Large intestine (tissue), 3 donors: Measurements from ENCODE around the gene SLC12A5. TPM values are rescaled to one million over a fixed set of nuclear protein-coding genes. Genes with fewer than 3 reads are reported as not detected.
A peak's percentile ranks its signal among the peaks of the same experiment; 100 is the strongest.

Experiments used
- DNase-seq, 2 donors: peaks; one replicate each; pipeline versions ENCODE4 v3.0.0 to v3.0.0-alpha.2; 2013
- H3K27ac ChIP-seq: one replicate; pipeline ENCODE4 v1.5.1; 2013; ENCODE audit warnings: low read length
- H3K27me3 ChIP-seq: 2 replicates; pipeline ENCODE4 v1.6.1; 2013; ENCODE audit warnings: low read length; ENCODE audit not compliant: control insufficient read depth, insufficient read depth
- H3K36me3 ChIP-seq: 2 replicates; pipeline ENCODE4 v1.6.1; 2013; ENCODE audit warnings: low read length; ENCODE audit not compliant: control insufficient read depth, insufficient read depth
- H3K4me1 ChIP-seq: one replicate; pipeline ENCODE4 v1.6.1; 2013; ENCODE audit warnings: low read length; ENCODE audit not compliant: control insufficient read depth, insufficient read depth
- H3K4me3 ChIP-seq: one replicate; pipeline ENCODE4 v1.5.1; 2013; ENCODE audit warnings: low read length
- H3K9me3 ChIP-seq: one replicate; pipeline ENCODE4 v1.6.1; 2013; ENCODE audit warnings: mild to moderate bottlenecking, low read depth, low read length, moderate library complexity; ENCODE audit not compliant: control insufficient read depth
- WGBS: methylation state at CpG from one replicate; pipeline ENCODE4 v1.1.5; 2013; ENCODE audit warnings: low lambda C conversion rate; ENCODE audit not compliant: insufficient coverage; 5-methylcytosine and 5-hydroxymethylcytosine counted together
- polyA plus RNA-seq: library from polyadenylated mRNA; unstranded; fragments of 120-200 nt; gene quantifications from one replicate; pipeline ENCODE4 v1.2.1, GENCODE V29; 2013

SLC12A5 gene
- polyA plus RNA-seq, 1 donor, result 3.5 TPM

DNA sequence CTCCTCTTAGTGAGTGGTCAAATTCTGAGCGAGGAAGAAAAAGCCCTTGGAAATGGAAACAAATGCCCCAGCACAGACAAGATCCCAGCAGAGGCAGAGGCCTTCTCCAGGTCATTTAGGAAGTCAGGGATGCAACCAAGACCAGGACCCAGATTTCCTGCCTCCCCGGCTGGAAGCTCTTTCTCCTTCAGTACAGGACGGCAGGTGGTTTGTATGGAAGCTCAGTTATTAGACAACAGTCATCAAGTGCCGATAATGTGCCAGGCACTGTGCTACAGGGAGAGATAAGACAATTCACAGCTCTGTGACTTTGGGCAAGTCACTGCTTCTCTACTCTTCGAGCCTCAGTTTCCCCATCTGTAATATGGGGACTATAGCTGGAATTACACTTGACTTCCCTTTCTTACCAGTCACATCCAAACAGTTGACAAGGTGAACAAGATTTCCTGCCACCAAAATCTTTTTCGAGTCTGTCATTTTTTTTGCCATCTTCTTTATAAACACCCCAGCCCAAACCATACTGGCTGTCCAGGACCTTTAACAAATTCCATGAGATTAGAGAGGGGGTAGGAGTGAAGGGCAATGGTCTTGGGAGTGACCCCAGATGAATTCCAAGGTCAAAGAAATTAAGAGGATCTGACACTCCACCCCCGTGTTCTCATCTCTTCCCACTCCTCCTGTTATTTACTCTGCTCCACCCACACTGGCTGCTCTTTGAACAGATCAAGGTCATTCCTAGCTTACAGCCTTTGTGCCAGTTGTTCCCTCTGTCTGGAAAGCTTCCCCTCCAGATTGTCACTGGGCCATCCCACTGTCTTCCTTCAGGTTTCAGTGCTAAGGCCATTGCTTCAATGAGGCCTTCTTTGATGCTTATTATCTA lies 14.3 kb upstream of the SLC12A5 start:
- 0% methylated on average over 1 of the region's 7 CpGs for WGBS
- Histone ChIP-seq H3K27ac (no peak overlapping the region), H3K9me3 (peaks cover 7% of the 10 kb centered on the region), H3K27me3 (peaks cover 62% of the 10 kb centered on the region), H3K4me1 (peaks cover 2% of the 10 kb centered on the region), H3K4me3 (no peak overlapping the region), H3K36me3 (no peaks in the 10 kb centered on the region)
- peak in 1 of 2 donors; percentile 20 for DNase-seq

DNA sequence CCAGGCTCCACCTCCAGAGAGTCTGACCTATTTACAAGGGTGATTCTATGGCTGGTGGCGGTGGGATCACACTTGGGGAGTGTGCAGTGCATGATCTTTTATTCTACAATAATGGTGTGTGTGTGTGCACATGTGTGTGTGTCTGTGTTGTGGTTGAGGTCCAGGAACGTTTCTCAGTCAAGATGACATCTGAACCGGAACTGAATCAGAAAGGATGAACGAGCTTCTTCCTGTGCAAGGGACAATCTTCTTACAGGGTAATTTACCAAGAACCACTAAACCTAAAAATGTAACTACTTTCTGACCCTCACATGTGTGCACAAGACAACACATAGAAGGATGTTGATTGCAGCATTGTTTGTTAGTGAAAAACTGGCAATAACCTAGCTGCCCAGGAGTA lies 11.7 kb upstream of the SLC12A5 start:
- H3K4me1 ChIP-seq, result peaks cover 2% of the 10 kb centered on the region
- DNase-seq, result no peak
- H3K9me3 ChIP-seq, result peaks cover 5% of the 10 kb centered on the region
- H3K27ac ChIP-seq, result no peak overlapping the region
- no CpG with 5 or more reads among the region's 4 CpGs for WGBS
- H3K36me3 ChIP-seq, result no peaks in the 10 kb centered on the region
- no peak overlapping the region for H3K4me3 ChIP-seq
- peaks cover 52% of the 10 kb centered on the region for H3K27me3 ChIP-seq

DNA sequence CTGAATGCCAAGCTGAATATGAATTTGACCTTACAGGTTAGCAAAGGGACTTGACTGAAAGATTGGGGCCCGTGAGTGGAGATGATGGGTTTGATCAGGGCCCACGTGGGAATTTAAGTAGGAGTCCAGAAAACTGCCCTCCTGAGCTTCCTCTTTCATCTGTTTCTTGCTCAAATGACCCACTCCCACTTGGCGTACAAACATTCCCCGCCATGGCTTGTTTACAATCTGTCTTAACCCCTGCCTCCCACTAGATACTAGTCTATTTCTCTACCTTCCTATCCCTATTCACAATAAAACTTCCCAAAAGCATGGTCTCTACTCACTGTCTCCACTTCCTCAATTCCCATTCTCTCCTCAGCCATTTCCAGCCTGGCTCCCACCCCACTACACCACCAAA lies 10.9 kb upstream of the SLC12A5 start:
- Histone ChIP-seq H3K4me3 (no peak overlapping the region), H3K36me3 (no peaks in the 10 kb centered on the region), H3K9me3 (peaks cover 4% of the 10 kb centered on the region), H3K27me3 (peaks cover 50% of the 10 kb centered on the region), H3K4me1 (peaks cover 2% of the 10 kb centered on the region), H3K27ac (no peak overlapping the region)
- DNase-seq, result no peak
- 52% methylated on average over 2 of the region's 4 CpGs for WGBS

DNA sequence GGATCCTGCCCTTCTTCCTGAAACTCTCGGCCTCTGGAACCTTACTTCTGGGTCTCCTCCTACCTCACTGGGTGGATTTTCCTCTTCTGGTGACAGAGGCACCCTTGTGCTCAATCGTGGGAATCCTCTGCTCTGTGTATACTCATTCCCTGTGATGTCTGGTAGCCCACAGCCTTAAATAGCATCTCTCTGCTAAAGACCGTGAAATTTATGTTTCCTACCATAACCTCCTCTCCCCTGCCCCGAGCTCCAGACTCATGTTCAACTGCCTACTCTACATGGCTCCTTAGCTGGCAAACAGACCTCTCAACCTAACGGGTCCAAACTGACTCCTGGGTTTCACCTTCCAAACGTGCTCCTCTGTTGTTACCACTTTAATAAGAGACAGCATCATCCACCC lies 10.4 kb upstream of the SLC12A5 start:
- peaks cover 49% of the 10 kb centered on the region for H3K27me3 ChIP-seq
- no peak for DNase-seq
- no CpG with 5 or more reads among the region's 6 CpGs for WGBS

DNA sequence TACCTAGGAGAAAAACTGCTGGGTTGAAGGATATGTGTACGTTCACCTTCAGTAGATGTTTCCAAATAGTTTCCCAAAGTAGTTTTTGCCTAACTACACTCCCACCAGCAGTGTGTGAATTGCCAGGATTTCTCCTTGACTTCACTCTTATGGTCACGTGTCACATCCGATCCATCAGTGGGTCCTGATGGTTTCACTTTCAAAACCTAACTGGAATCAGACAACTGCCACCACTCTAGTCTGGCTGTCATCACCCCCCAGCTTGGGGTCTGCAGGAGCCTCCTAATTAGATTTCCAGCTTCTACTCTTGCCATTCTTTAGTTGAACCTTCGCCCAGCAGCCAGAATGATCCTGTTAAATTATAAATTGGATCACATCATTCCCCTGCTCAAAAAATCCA lies 8.5 kb upstream of the SLC12A5 start:
- no CpG with 5 or more reads among the region's 4 CpGs for WGBS
- no peak overlapping the region for H3K27ac ChIP-seq

More for the DNA sequence above, 10.4 kb upstream of the SLC12A5 start:
- Histone ChIP-seq H3K4me3 (no peak overlapping the region), H3K36me3 (no peaks in the 10 kb centered on the region), H3K27ac (no peak overlapping the region), H3K9me3 (peaks cover 4% of the 10 kb centered on the region), H3K4me1 (peaks cover 2% of the 10 kb centered on the region)

DNA sequence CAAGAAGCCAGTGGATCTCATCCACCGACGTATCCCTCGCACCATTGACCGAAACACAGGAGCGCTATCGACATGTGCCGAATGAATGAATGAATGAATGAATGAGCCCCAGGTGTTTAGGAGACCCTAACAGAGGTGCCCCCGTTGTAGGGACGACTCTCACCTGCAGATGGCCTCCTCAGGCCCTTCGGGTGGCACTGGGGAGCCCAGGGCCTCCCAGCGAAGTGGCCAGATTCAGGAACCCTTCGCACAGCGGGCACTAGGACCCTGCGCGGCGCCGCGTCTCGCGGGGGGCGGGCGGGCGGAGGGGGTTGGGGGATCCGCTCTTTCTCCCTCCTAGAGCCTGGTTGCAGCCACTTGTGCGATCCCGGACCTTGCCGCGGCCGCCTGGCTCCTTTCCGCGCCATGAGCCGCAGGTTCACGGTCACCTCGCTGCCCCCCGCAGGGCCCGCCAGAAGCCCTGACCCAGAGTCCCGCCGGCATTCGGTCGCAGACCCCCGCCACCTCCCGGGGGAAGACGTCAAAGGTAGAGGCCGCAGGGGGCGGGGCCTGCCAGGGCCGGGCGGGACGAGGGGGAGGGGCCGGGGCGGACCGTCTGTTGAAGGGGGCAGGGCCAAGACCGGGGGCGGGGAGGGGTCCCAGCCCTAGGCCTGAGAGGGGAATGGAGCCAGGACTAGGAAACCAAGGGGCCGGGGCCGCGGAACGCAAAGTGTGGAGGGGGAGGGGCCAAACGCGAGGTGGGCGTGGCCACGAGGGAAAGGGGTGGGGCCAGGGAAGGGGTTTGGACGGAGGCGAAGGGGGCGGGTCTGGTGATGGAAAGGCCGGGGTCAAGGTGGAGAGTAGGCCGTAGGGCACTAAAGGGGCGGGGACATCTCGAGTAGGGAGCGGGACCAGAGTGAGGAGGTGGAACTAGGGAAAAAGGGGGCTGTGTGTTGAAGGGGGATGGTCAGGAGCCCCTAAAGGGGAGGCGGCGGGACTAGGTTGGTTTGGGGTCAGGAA lies 7.4 kb upstream of the SLC12A5 start:
- DNase-seq, result peak in 1 of 2 donors; percentile 23
- H3K27ac ChIP-seq, result no peak overlapping the region
- H3K4me1 ChIP-seq, result no peaks in the 10 kb centered on the region
- H3K36me3 ChIP-seq, result no peaks in the 10 kb centered on the region
- peaks cover 4% of the 10 kb centered on the region for H3K9me3 ChIP-seq
- peak overlapping the region; percentile 23 for H3K4me3 ChIP-seq
- H3K27me3 ChIP-seq, result peaks cover 53% of the 10 kb centered on the region
- no CpG with 5 or more reads among the region's 71 CpGs for WGBS

More for the DNA sequence above, 8.5 kb upstream of the SLC12A5 start:
- Histone ChIP-seq H3K4me3 (no peak overlapping the region), H3K36me3 (no peaks in the 10 kb centered on the region), H3K9me3 (peaks cover 4% of the 10 kb centered on the region), H3K27me3 (peaks cover 48% of the 10 kb centered on the region), H3K4me1 (no peaks in the 10 kb centered on the region)
- no peak for DNase-seq

DNA sequence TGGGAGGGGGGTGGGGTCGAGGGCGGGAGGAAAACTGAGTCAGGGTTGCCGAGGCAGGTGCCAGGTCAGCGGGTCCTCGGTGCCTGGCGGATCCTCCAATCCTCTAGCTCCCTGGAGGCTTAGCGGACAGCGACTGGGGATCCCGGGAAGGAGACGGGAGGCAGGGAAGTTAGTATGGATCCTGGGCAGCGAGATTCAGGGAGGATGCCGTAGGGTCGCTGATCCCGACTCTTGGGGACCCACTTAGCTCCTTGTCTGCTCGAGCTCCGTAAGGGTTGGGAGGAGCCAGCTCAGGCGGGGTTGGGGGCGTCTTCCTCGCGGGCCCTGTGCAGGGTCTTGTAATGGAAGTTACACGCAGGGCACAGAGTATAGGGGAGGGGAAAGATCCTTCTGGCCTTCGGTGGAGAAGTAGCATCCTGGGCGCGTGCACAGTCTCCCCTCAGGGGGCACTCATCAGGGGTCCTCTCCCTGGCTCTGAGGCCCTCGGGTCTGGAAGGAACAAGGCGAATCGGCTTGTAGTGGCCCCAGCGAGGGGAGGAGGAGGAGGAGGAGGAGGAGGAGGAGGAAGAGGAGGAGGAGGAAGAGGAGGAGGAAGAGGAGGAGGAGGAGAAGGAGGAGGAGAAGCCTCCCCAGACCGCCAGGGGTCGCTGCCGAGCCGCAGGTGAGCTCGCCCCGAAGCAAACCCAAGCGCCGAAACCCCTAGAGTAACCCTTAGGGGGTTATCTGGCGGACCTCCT lies 6.4 kb upstream of the SLC12A5 start:
- H3K4me1 ChIP-seq, result no peaks in the 10 kb centered on the region
- WGBS, result no CpG with 5 or more reads among the region's 37 CpGs
- H3K9me3 ChIP-seq, result peaks cover 4% of the 10 kb centered on the region
- peaks cover 62% of the 10 kb centered on the region for H3K27me3 ChIP-seq
- no peak overlapping the region for H3K4me3 ChIP-seq
- no peak overlapping the region for H3K27ac ChIP-seq
- no peaks in the 10 kb centered on the region for H3K36me3 ChIP-seq
- peak in 1 of 2 donors; percentile 22 for DNase-seq

DNA sequence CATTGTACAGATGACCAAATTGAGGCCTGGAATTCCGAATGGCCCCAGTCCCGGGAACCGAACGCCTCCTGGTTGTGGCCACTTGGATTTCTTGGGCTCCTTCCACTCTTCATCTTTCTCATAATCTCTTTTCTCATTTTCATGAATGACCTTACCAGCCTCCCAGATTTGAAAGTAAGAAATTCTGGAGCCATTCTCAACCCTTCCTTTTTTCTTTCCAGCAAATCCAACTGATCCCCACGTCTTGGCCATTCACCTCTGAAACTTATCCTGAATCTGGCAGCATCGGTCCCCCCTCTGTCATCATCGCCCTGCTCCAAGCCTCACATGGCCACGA lies 5.9 kb upstream of the SLC12A5 start:
- peaks cover 63% of the 10 kb centered on the region for H3K27me3 ChIP-seq
- H3K9me3 ChIP-seq, result peaks cover 4% of the 10 kb centered on the region
- no peaks in the 10 kb centered on the region for H3K4me1 ChIP-seq
- no peak overlapping the region for H3K27ac ChIP-seq
- DNase-seq, result no peak
- WGBS, result 20% methylated on average over 1 of the region's 8 CpGs
- H3K4me3 ChIP-seq, result no peak overlapping the region
- no peaks in the 10 kb centered on the region for H3K36me3 ChIP-seq

DNA sequence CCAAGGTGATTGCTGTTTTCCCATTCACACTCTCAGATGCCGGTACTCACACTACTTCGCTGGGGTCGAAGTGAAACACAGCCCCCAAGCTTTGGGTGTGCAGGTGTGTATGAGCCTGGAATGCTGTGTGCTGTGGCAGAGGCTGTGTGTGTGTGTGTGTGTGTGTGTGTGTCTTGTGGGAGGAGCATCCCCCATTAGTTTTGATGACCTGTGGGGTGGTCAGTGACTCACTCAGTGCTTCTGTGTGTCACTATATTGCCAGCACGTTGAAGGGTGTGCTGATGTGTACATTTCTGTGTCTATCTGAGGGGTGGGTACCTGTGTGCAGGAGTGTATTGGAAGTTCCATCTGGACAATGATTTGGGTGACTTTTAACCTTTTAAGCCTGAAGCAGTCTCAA lies 5.0 kb upstream of the SLC12A5 start:
- Histone ChIP-seq H3K36me3 (no peaks in the 10 kb centered on the region), H3K27ac (no peak overlapping the region), H3K9me3 (peaks cover 8% of the 10 kb centered on the region), H3K27me3 (peaks cover 66% of the 10 kb centered on the region), H3K4me1 (no peaks in the 10 kb centered on the region), H3K4me3 (no peak overlapping the region)
- no peak for DNase-seq
- WGBS, result no CpG with 5 or more reads among the region's 4 CpGs

DNA sequence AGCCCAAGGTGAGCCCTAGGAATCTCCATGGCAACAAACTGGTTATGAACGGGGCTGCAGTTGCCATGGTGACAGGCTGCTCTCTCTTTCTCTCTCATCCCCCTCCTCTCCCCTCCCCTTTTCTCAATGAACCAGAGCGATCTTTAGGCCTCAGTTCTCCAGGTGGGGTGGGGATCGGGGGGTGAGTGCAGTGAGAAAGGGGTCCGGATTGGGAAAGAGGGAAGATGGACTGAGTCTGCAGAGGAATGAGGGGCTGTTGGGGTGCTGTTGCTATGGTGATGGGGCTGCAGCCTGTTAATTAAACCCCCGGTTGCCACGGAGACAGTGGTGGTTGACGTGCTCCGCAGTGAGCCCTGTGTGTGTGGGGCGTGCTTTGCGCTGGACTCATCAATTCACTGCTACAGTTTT lies 3.6 kb upstream of the SLC12A5 start:
- no peak for DNase-seq
- H3K4me3 ChIP-seq, result no peak overlapping the region
- H3K36me3 ChIP-seq, result no peaks in the 10 kb centered on the region
- H3K9me3 ChIP-seq, result peaks cover 12% of the 10 kb centered on the region
- H3K27ac ChIP-seq, result no peak overlapping the region
- WGBS, result no CpG with 5 or more reads among the region's 10 CpGs
- no peaks in the 10 kb centered on the region for H3K4me1 ChIP-seq
- peaks cover 76% of the 10 kb centered on the region for H3K27me3 ChIP-seq
